Endothelial cell of umbilical vein (primary cell): ENCODE results near the gene PTTG1.

Experiments
- EZH2 ChIP-seq: IDR thresholded peaks from 2 replicates; pipeline ENCODE4 v1.6.1; 2012; ENCODE audit warnings: borderline replicate concordance, low read depth, mild to moderate bottlenecking, moderate library complexity, low read length, inconsistent platforms; ENCODE audit not compliant: severe bottlenecking
- GATA2 ChIP-seq: IDR thresholded peaks from 2 replicates; pipeline ENCODE4 v1.7.0; 2011; ENCODE audit warnings: low read depth, mild to moderate bottlenecking, moderate library complexity, mixed read lengths, low read length; ENCODE audit not compliant: insufficient read length, insufficient read depth
- JUN ChIP-seq: IDR thresholded peaks from 2 replicates; pipeline ENCODE4 v1.6.1; 2011; ENCODE audit warnings: borderline replicate concordance, low read depth; ENCODE audit not compliant: insufficient read length, insufficient read depth
- POLR2A ChIP-seq: IDR thresholded peaks from 2 replicates; pipeline ENCODE4 v1.6.1; 2012; ENCODE audit warnings: low read depth, mild to moderate bottlenecking, control low read depth, low read length
- POLR2AphosphoS5 ChIP-seq: IDR thresholded peaks from 2 replicates; pipeline ENCODE4 v1.6.1; 2012; ENCODE audit warnings: low read depth, mild to moderate bottlenecking, control low read depth, low read length, moderate library complexity; ENCODE audit not compliant: insufficient read depth
- TF ChIP-seq, protein P1 (sequence below), 2 donors: IDR thresholded peaks; 1 replicate in 1 of 2; 2 replicates in 1 of 2; pipeline ENCODE4 v1.5.1; 2011; ENCODE audit warnings: low read length in 2 of 2, mild to moderate bottlenecking in 2 of 2, moderate library complexity in 2 of 2, control low read depth in 1 of 2, inconsistent platforms in 1 of 2, low read depth in 1 of 2; ENCODE audit not compliant: insufficient read depth in 1 of 2; ENCODE audit errors: extremely low read depth in 1 of 2

DNA sequence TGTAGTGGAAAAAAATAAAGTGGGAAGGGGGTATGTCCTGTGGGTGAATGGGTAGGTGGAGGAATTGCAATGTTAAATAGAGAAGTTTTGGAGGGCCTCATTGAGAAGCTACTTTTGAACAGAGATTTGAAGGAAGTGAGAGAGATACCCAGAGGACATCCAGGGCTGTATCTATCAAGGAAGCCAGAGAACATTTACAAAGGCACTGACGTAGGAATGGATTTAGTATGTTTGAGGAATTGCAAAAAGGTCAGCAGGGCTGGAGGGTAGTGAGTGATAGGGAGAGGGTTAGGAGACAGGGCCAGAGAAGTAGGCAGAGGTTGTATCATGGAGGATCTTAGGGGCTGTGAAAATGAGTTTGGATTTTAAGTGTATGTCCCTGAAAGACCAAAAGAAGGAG lies 13.9 kb downstream of the PTTG1 start:
- TF ChIP-seq JUN (no peak), POLR2A (no peak), EZH2 (no peak), GATA2 (no peak), POLR2AphosphoS5 (no peak)
- TF ChIP-seq, protein P1, sequence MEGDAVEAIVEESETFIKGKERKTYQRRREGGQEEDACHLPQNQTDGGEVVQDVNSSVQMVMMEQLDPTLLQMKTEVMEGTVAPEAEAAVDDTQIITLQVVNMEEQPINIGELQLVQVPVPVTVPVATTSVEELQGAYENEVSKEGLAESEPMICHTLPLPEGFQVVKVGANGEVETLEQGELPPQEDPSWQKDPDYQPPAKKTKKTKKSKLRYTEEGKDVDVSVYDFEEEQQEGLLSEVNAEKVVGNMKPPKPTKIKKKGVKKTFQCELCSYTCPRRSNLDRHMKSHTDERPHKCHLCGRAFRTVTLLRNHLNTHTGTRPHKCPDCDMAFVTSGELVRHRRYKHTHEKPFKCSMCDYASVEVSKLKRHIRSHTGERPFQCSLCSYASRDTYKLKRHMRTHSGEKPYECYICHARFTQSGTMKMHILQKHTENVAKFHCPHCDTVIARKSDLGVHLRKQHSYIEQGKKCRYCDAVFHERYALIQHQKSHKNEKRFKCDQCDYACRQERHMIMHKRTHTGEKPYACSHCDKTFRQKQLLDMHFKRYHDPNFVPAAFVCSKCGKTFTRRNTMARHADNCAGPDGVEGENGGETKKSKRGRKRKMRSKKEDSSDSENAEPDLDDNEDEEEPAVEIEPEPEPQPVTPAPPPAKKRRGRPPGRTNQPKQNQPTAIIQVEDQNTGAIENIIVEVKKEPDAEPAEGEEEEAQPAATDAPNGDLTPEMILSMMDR (IDR thresholded peaks at IDR 0.05; ENCODE audit: extremely low read depth in 1 of 2, insufficient read depth in 1 of 2, low read depth in 1 of 2, low read length in 2 of 2), result no peak
